Smooth muscle cell of bladder (primary cell): ENCODE data around the gene SMNDC1. TPM values are rescaled to one million over a fixed set of nuclear protein-coding genes. Genes with fewer than 3 reads are reported as not detected.

ENCODE experiments used
- total RNA-seq: library from RNA; depleted of rRNA; stranded (reverse); fragments of >200 nt; gene quantifications from 2 replicates; pipeline ENCODE4 v1.2.3, GENCODE V29; 2014

Gene SMNDC1
- total RNA-seq: 4.9 and 5.0 TPM in 2 replicates

GRCh38 chr10:110304780-110305421, at the start of gene SMNDC1:
TSS of gene SMNDC1 (minus strand) at chr10:110304920. CDS start at chr10:110303587, 1,333 bp downstream.

Other genes with a start within 250 kb of the SMNDC1 start
- 20.9 and 36.0 TPM in 2 replicates for gene MXI1, start 97.3 kb downstream of the SMNDC1 start, total RNA-seq
- 2.6 and 2.9 TPM in 2 replicates for gene DUSP5, start 193.0 kb upstream of the SMNDC1 start, total RNA-seq